Panc1 (cell line): Measurements from ENCODE around the gene EVA1C. TPM values are rescaled to one million over a fixed set of nuclear protein-coding genes. Genes with fewer than 3 reads are reported as not detected.

Experiments used
- ATAC-seq: fragments of 200-7000 bp; cut with Tn5 transposase; 2 replicates; pipeline ENCODE4 v1.9.1; 2020; ENCODE audit warnings: mild to moderate bottlenecking, moderate library complexity
- BruUV-seq: library from RNA; stranded (reverse); fragments of 400-500 nt; replicated peaks from 2 replicates; lab custom pipeline; 2021; lab: Mats Ljungman, UMichigan
- CTCF ChIA-PET: fragments of 300-600 bp; sonication (Branson Sonifier 250); formaldehyde crosslinking; loops from one replicate; lab custom pipeline; 2022; ENCODE audit warnings: antibody characterized with exemption; lab: Charles Lee
- POLR2A ChIA-PET: fragments of 300-600 bp; sonication (Branson Sonifier 250); formaldehyde crosslinking; loops from one replicate; lab custom pipeline; 2022; ENCODE audit warnings: antibody characterized with exemption; lab: Charles Lee
- DNase-seq: peaks from one replicate; pipeline ENCODE4 v3.0.0-alpha.2; 2010; ENCODE audit warnings: low read depth, low spot score
- H3K27ac ChIP-seq: 2 replicates; pipeline ENCODE4 v1.5.1; 2011; ENCODE audit warnings: mild to moderate bottlenecking, low read length, inconsistent platforms
- H3K27me3 ChIP-seq: fragments of 200-500 bp; sonication (Bioruptor generic); 2 replicates; pipeline ENCODE4 v1.6.0; 2014; ENCODE audit warnings: low read length, inconsistent platforms; ENCODE audit not compliant: control insufficient read depth, insufficient read depth
- H3K36me3 ChIP-seq: fragments of 200-500 bp; sonication (Bioruptor generic); 2 replicates; pipeline ENCODE4 v1.5.1; 2014; ENCODE audit warnings: inconsistent platforms, mild to moderate bottlenecking, low read length, moderate library complexity; ENCODE audit not compliant: control insufficient read depth, insufficient read depth
- H3K4me1 ChIP-seq: 2 replicates; pipeline ENCODE4 v1.5.1; 2011; ENCODE audit warnings: inconsistent platforms, mild to moderate bottlenecking, low read length, moderate library complexity; ENCODE audit not compliant: control insufficient read depth, insufficient read depth
- H3K4me3 ChIP-seq, 2 experiments: 2 replicates each; pipeline ENCODE4 v1.5.1; 2011 to 2012; ENCODE audit warnings: low read depth in 2 of 2, low read length in 2 of 2, mild to moderate bottlenecking in 2 of 2, inconsistent platforms in 1 of 2, moderate library complexity in 1 of 2
- H3K9me3 ChIP-seq: fragments of 200-500 bp; sonication (Bioruptor generic); 2 replicates; pipeline ENCODE4 v1.5.1; 2014; ENCODE audit warnings: low read depth, mild to moderate bottlenecking, inconsistent platforms, low read length, moderate library complexity; ENCODE audit not compliant: control insufficient read depth, insufficient read depth
- CTCF ChIP-seq: fragments of 450-650 bp; IDR thresholded peaks from 2 replicates; pipeline ENCODE4 v1.5.1; 2017; ENCODE audit warnings: mild to moderate bottlenecking
- POLR2AphosphoS5 ChIP-seq: IDR thresholded peaks from 2 replicates; pipeline ENCODE4 v1.6.1; 2012; ENCODE audit warnings: mild to moderate bottlenecking, low read depth, low read length, moderate library complexity
- REST ChIP-seq, 2 experiments: IDR thresholded peaks; 2 replicates each; pipeline ENCODE4 v1.6.1; 2011 to 2012; ENCODE audit warnings: low read depth in 2 of 2, control low read depth in 1 of 2, low read length in 1 of 2, mild to moderate bottlenecking in 1 of 2, moderate library complexity in 1 of 2; ENCODE audit not compliant: insufficient read depth in 1 of 2
- SIN3A ChIP-seq: IDR thresholded peaks from 2 replicates; pipeline ENCODE4 v1.6.1; 2012; ENCODE audit warnings: low read depth, mild to moderate bottlenecking, low read length, moderate library complexity, borderline replicate concordance; ENCODE audit not compliant: insufficient read depth
- TCF7L2 ChIP-seq: IDR thresholded peaks from 2 replicates; pipeline ENCODE4 v1.6.1; 2011; ENCODE audit warnings: mild to moderate bottlenecking, low read depth, low read length, inconsistent platforms
- in situ Hi-C: cut with HindIII; loops from 2 replicates; pipeline ENCODE4 v1.10.0; 2016; ENCODE audit warnings: low sequenced_read_pairs, low pct_unique_long_range_greater_than_20kb
- intact Hi-C: fragments of 100-400 bp; cut with micrococcal nuclease; formaldehyde crosslinking; loops from one replicate; pipeline ENCODE4 v1.10.0; 2022; ENCODE audit not compliant: unreplicated experiment
- total RNA-seq: library from RNA; stranded (reverse); gene quantifications from one replicate; pipeline ENCODE4 v1.2.1, GENCODE V29; 2021; ENCODE audit not compliant: unreplicated experiment

Gene EVA1C
- total RNA-seq, 1 experiment from 2014 or later = 2.8 TPM

GRCh38 chr21:32457962-32458361 is 45.5 kb downstream of the EVA1C start:
- Histone ChIP-seq H3K4me3 (no peak overlapping the region), H3K4me1 (peaks cover 3% of the 10 kb centered on the region; the same call in 1 of the 2 replicates), H3K36me3 (no peaks in the 10 kb centered on the region), H3K27me3 (no peaks in the 10 kb centered on the region), H3K9me3 (no peaks in the 10 kb centered on the region), H3K27ac (no peak overlapping the region)
- DNase-seq = no peak
- intact Hi-C loops (no loop called here), in situ Hi-C loops (no loop called here)
- ATAC-seq = no peak
- TF ChIP-seq TCF7L2 (no peak), REST (IDR thresholded peaks at IDR 0.05; ENCODE audit: insufficient read depth in 1 of 2, low read depth in 2 of 2, low read length in 1 of 2) (no peak), POLR2AphosphoS5 (no peak), CTCF (no peak)
- no TSS peak for BruUV-seq
- ChIA-PET CTCF (no interaction called here), POLR2A (interaction anchor here (0.6 kb wide), 1 partner anchor 1086 kb away, joined by 7 read pairs; no protein-coding TSS in a partner anchor)

GRCh38 chr21:32459972-32460371 is 47.5 kb downstream of the EVA1C start:
- ATAC-seq (no peak), DNase-seq (no peak)
- no TSS peak for BruUV-seq
- in situ Hi-C loops (no loop called here), intact Hi-C loops (no loop called here)
- ChIA-PET CTCF (no interaction called here), POLR2A (no interaction called here)
- H3K4me1 ChIP-seq = peaks cover 3% of the 10 kb centered on the region; the same call in 1 of the 2 replicates
- no peaks in the 10 kb centered on the region for H3K27me3 ChIP-seq
- no peaks in the 10 kb centered on the region for H3K36me3 ChIP-seq
- H3K4me3 ChIP-seq = no peak overlapping the region
- TF ChIP-seq REST (IDR thresholded peaks at IDR 0.05; ENCODE audit: insufficient read depth in 1 of 2, low read depth in 2 of 2, low read length in 1 of 2) = no peak
- TF ChIP-seq CTCF = no peak
- TF ChIP-seq SIN3A = no peak
- TF ChIP-seq POLR2AphosphoS5 = no peak
- no peak for TF ChIP-seq TCF7L2
- no peak overlapping the region for H3K27ac ChIP-seq
- H3K9me3 ChIP-seq = no peaks in the 10 kb centered on the region
